PC-3 (cell line): ENCODE results near the gene SSTR5. TPM values are rescaled to one million over a fixed set of nuclear protein-coding genes. Genes with fewer than 3 reads are reported as not detected.

Source experiments
- ATAC-seq: fragments of 200-7000 bp; cut with Tn5 transposase; 2 replicates; pipeline ENCODE4 v1.9.1; 2020; ENCODE audit warnings: mild to moderate bottlenecking, moderate library complexity
- BruUV-seq: library from RNA; stranded (reverse); fragments of 400-500 nt; replicated peaks from 2 replicates; lab custom pipeline; 2021; lab: Mats Ljungman, UMichigan
- CTCF ChIA-PET: fragments of 300-600 bp; sonication (Branson Sonifier 250); formaldehyde crosslinking; loops from one replicate; lab custom pipeline; 2022; ENCODE audit warnings: antibody characterized with exemption; lab: Charles Lee
- POLR2A ChIA-PET: fragments of 300-600 bp; sonication (Branson Sonifier 250); formaldehyde crosslinking; loops from one replicate; lab custom pipeline; 2022; ENCODE audit warnings: antibody characterized with exemption; ENCODE audit not compliant: unreplicated experiment; lab: Charles Lee
- DNase-seq: peaks from one replicate; pipeline ENCODE4 v3.0.0-alpha.2; 2015
- H2AFZ ChIP-seq: fragments of 300-600 bp; sonication (generic); 2 replicates; pipeline ENCODE4 v1.6.0; 2016; ENCODE audit warnings: antibody characterized with exemption, low read length
- H3F3A ChIP-seq: fragments of 300-600 bp; sonication (generic); one replicate; pipeline ENCODE4 v1.6.0; 2017; ENCODE audit warnings: antibody characterized with exemption, low read length, control low read depth, mild to moderate bottlenecking; ENCODE audit not compliant: unreplicated experiment
- H3K27ac ChIP-seq: fragments of 300-600 bp; sonication (generic); 2 replicates; pipeline ENCODE4 v1.5.1; 2016; ENCODE audit warnings: mild to moderate bottlenecking, low read length
- H3K27me3 ChIP-seq: fragments of 300-600 bp; sonication (generic); 2 replicates; pipeline ENCODE4 v1.6.1; 2016; ENCODE audit warnings: low read length, mixed read lengths
- H3K36me3 ChIP-seq: fragments of 300-600 bp; sonication (generic); 2 replicates; pipeline ENCODE4 v1.6.1; 2016; ENCODE audit warnings: low read depth, mixed run types, low read length, mixed read lengths
- H3K4me1 ChIP-seq: fragments of 300-600 bp; sonication (generic); 2 replicates; pipeline ENCODE4 v1.5.1; 2016; ENCODE audit warnings: low read length; ENCODE audit not compliant: insufficient read depth
- H3K4me2 ChIP-seq: fragments of 300-600 bp; sonication (generic); 2 replicates; pipeline ENCODE4 v1.6.0; 2016; ENCODE audit warnings: low read length
- H3K4me3 ChIP-seq: fragments of 300-600 bp; sonication (generic); 2 replicates; pipeline ENCODE4 v1.5.1; 2016; ENCODE audit warnings: mild to moderate bottlenecking, low read length, mixed read lengths
- H3K79me2 ChIP-seq: fragments of 300-600 bp; sonication (generic); 2 replicates; pipeline ENCODE4 v1.6.1; 2017; ENCODE audit warnings: low read length, mixed read lengths
- H3K9ac ChIP-seq: fragments of 300-600 bp; sonication (generic); 2 replicates; pipeline ENCODE4 v1.6.0; 2016; ENCODE audit warnings: mild to moderate bottlenecking, low read length
- H3K9me2 ChIP-seq: fragments of 300-600 bp; sonication (generic); replicated peaks from 2 replicates; pipeline ENCODE4 v1.6.1; 2016; ENCODE audit warnings: mixed run types, low read length, mixed read lengths
- H3K9me3 ChIP-seq: fragments of 300-600 bp; sonication (generic); 2 replicates; pipeline ENCODE4 v1.6.1; 2016; ENCODE audit warnings: low read length, mixed read lengths
- H4K20me1 ChIP-seq: fragments of 300-600 bp; sonication (generic); 2 replicates; pipeline ENCODE4 v1.6.1; 2016; ENCODE audit warnings: low read length, mixed read lengths
- CTCF ChIP-seq: fragments of 300-600 bp; sonication (generic); conservative IDR thresholded peaks from 2 replicates; pipeline ENCODE4 v1.5.1; 2017; ENCODE audit warnings: antibody characterized with exemption, low read depth, mild to moderate bottlenecking, low read length
- EZH2 ChIP-seq: fragments of 300-600 bp; sonication (generic); IDR thresholded peaks from one replicate; pipeline ENCODE4 v1.6.1; 2017; ENCODE audit warnings: antibody characterized with exemption, mild to moderate bottlenecking, low read length; ENCODE audit not compliant: unreplicated experiment
- EZH2phosphoT487 ChIP-seq: fragments of 300-600 bp; sonication (generic); IDR thresholded peaks from 2 replicates; pipeline ENCODE4 v1.6.1; 2018; ENCODE audit warnings: mild to moderate bottlenecking, antibody characterized with exemption, low read length, borderline replicate concordance
- intact Hi-C: fragments of 100-400 bp; cut with micrococcal nuclease; formaldehyde crosslinking; loops from 2 replicates; pipeline ENCODE4 v1.9.0; 2023
- total RNA-seq: library from RNA; depleted of rRNA; stranded (reverse); fragments of >200 nt; gene quantifications from 2 replicates; pipeline ENCODE4 v1.2.3, GENCODE V29; 2014

Gene SSTR5
- total RNA-seq, 1 experiment from 2014 or later = 0.51 TPM

- Histone ChIP-seq H3K9ac (no peak overlapping the region), H3K4me2 (no peak overlapping the region), H3K9me3 (no peaks in the 10 kb centered on the region), H3K27me3 (no peaks in the 10 kb centered on the region), H3K9me2 (no peaks in the 10 kb centered on the region), H2AFZ (no peak overlapping the region), H3K4me1 (no peaks in the 10 kb centered on the region), H4K20me1 (no peaks in the 10 kb centered on the region), H3K36me3 (no peaks in the 10 kb centered on the region), H3K79me2 (no peaks in the 10 kb centered on the region), H3F3A (no peaks in the 10 kb centered on the region), H3K4me3 (no peak overlapping the region), H3K27ac (no peak overlapping the region)
- intact Hi-C loops = no loop called here
- DNase-seq (no peak), ATAC-seq (no peak)
- no TSS peak for BruUV-seq
- ChIA-PET CTCF (no interaction called here), POLR2A (no interaction called here)
- no peak for TF ChIP-seq CTCF
- TF ChIP-seq EZH2 = no peak
- TF ChIP-seq EZH2phosphoT487 = no peak
These were observed 46.3 kb upstream of the SSTR5 start for GRCh38 chr16:1026057-1026783.

- TF ChIP-seq EZH2phosphoT487 (no peak), EZH2 (no peak), CTCF (no peak)
- ATAC-seq (no peak), DNase-seq (no peak)
- Histone ChIP-seq H3K36me3 (no peaks in the 10 kb centered on the region), H3K9me2 (no peaks in the 10 kb centered on the region), H3K4me1 (no peaks in the 10 kb centered on the region), H3K4me2 (no peak overlapping the region), H3K27ac (no peak overlapping the region), H3K9ac (no peak overlapping the region), H3K27me3 (no peaks in the 10 kb centered on the region), H3K79me2 (no peaks in the 10 kb centered on the region), H2AFZ (no peak overlapping the region), H3K4me3 (no peak overlapping the region), H4K20me1 (no peaks in the 10 kb centered on the region), H3F3A (no peaks in the 10 kb centered on the region), H3K9me3 (no peaks in the 10 kb centered on the region)
- ChIA-PET POLR2A (no interaction called here), CTCF (no interaction called here)
- intact Hi-C loops = no loop called here
- no TSS peak for BruUV-seq
These were observed 45.6 kb upstream of the SSTR5 start for GRCh38 chr16:1026784-1027500.

- ChIA-PET POLR2A (no interaction called here), CTCF (no interaction called here)
- BruUV-seq = no TSS peak
- Histone ChIP-seq H3K79me2 (no peaks in the 10 kb centered on the region), H3K4me3 (no peak overlapping the region), H3K36me3 (no peaks in the 10 kb centered on the region), H3F3A (no peaks in the 10 kb centered on the region), H3K9ac (no peak overlapping the region), H3K4me2 (no peak overlapping the region), H3K9me2 (no peaks in the 10 kb centered on the region), H3K9me3 (no peaks in the 10 kb centered on the region), H3K27ac (no peak overlapping the region), H3K4me1 (no peaks in the 10 kb centered on the region), H3K27me3 (no peaks in the 10 kb centered on the region), H4K20me1 (no peaks in the 10 kb centered on the region), H2AFZ (no peak overlapping the region)
- intact Hi-C loops = no loop called here
- TF ChIP-seq EZH2phosphoT487 = no peak
- no peak for TF ChIP-seq CTCF
- no peak for TF ChIP-seq EZH2
- DNase-seq = no peak
- ATAC-seq = no peak
These were observed 45.1 kb upstream of the SSTR5 start for GRCh38 chr16:1027501-1027815.
